Neural crest cell (in vitro differentiated cells): ENCODE measurements around the gene NUDC. TPM values are rescaled to one million over a fixed set of nuclear protein-coding genes. Genes with fewer than 3 reads are reported as not detected.

Experiments used
- DNase-seq: peaks from one replicate; pipeline ENCODE4 v3.0.0; 2021; ENCODE audit warnings: low read depth, mixed read lengths, low spot score
- H3K27ac Mint-ChIP-seq: one replicate; pipeline ENCODE4 v1.8.0; 2021; ENCODE audit warnings: mild to moderate bottlenecking, mixed read lengths; ENCODE audit not compliant: unreplicated experiment
- H3K27me3 Mint-ChIP-seq: 2 replicates; pipeline ENCODE4 v1.8.0; 2021; ENCODE audit warnings: low read depth, mild to moderate bottlenecking, mixed read lengths
- H3K36me3 Mint-ChIP-seq: 2 replicates; pipeline ENCODE4 v1.8.0; 2021; ENCODE audit warnings: low read depth, mild to moderate bottlenecking, mixed read lengths
- H3K4me1 Mint-ChIP-seq: 2 replicates; pipeline ENCODE4 v1.8.0; 2021; ENCODE audit warnings: mixed read lengths
- H3K4me3 Mint-ChIP-seq: one replicate; pipeline ENCODE4 v1.8.0; 2021; ENCODE audit warnings: mild to moderate bottlenecking, mixed read lengths
- H3K9me3 Mint-ChIP-seq: 2 replicates; pipeline ENCODE4 v1.8.0; 2021; ENCODE audit warnings: mixed read lengths
- total RNA-seq: library from RNA; stranded (reverse); gene quantifications from 2 replicates; pipeline ENCODE4 v1.2.1, GENCODE V29; 2021
- TF ChIP-seq, protein P1 (sequence below): fragments of 200-600 bp; sonication (generic); conservative IDR thresholded peaks from 2 replicates; pipeline ENCODE4 v1.5.0; 2021; ENCODE audit warnings: antibody characterized with exemption, mild to moderate bottlenecking

NUDC gene
- total RNA-seq, 1 donor from 2014 or later, result 96.1 TPM

GRCh38 chr1:26960625-26960966 is 39.1 kb downstream of the NUDC start:
- no peaks in the 10 kb centered on the region for H3K9me3 Mint-ChIP-seq
- peaks cover 5% of the 10 kb centered on the region for H3K4me1 Mint-ChIP-seq
- TF ChIP-seq, protein P1, sequence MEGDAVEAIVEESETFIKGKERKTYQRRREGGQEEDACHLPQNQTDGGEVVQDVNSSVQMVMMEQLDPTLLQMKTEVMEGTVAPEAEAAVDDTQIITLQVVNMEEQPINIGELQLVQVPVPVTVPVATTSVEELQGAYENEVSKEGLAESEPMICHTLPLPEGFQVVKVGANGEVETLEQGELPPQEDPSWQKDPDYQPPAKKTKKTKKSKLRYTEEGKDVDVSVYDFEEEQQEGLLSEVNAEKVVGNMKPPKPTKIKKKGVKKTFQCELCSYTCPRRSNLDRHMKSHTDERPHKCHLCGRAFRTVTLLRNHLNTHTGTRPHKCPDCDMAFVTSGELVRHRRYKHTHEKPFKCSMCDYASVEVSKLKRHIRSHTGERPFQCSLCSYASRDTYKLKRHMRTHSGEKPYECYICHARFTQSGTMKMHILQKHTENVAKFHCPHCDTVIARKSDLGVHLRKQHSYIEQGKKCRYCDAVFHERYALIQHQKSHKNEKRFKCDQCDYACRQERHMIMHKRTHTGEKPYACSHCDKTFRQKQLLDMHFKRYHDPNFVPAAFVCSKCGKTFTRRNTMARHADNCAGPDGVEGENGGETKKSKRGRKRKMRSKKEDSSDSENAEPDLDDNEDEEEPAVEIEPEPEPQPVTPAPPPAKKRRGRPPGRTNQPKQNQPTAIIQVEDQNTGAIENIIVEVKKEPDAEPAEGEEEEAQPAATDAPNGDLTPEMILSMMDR, result no peak
- DNase-seq, result no peak
- H3K27me3 Mint-ChIP-seq, result peaks cover 84% of the 10 kb centered on the region
- H3K4me3 Mint-ChIP-seq, result no peak overlapping the region
- H3K36me3 Mint-ChIP-seq, result no peaks in the 10 kb centered on the region
- no peak overlapping the region for H3K27ac Mint-ChIP-seq

DNA sequence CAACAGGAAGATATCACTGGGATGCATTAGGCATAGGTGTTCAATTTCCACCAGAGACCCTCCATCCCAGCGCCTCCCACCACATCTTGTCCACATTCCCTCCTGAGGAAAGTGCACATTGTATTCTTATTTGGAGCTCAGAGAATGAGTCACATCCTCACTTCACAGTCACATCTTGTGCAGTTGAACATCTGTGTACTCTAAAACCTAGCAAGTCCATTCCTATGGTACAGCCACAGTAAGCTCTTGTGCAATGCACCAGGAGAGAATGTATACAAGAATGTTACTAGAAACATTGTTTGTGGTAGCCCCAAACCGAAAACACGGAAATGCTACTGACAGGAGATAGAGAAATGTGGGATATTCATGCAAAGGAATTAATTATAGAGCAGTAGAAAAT is 40.3 kb downstream of the NUDC start:
- Mint-ChIP-seq H3K27ac (no peak overlapping the region), H3K4me1 (peaks cover 5% of the 10 kb centered on the region), H3K4me3 (no peak overlapping the region), H3K36me3 (no peaks in the 10 kb centered on the region), H3K27me3 (peaks cover 83% of the 10 kb centered on the region), H3K9me3 (no peaks in the 10 kb centered on the region)
- TF ChIP-seq, protein P1, result no peak
- DNase-seq, result no peak

DNA sequence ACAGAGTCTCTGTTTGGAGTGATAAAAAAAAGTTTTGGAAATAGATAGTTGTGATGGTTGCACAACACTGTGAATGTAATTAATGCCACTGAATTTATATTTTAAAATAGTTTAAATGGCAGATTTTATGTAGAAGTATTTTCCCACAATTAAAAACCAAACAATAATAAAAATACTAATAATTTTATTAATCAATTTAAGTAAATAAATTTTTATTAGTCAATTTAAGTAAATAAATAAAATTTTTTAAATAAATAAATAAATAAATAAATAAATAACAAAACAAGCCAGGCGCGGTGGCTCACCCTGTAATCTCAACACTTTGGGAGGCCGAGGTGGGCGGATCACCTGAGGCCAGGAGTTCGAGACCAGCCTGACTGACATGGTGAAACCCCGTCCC is 43.7 kb downstream of the NUDC start:
- Mint-ChIP-seq H3K9me3 (no peaks in the 10 kb centered on the region), H3K4me3 (no peak overlapping the region), H3K27me3 (peaks cover 64% of the 10 kb centered on the region), H3K27ac (no peak overlapping the region), H3K4me1 (peaks cover 5% of the 10 kb centered on the region), H3K36me3 (no peaks in the 10 kb centered on the region)
- TF ChIP-seq, protein P1, result no peak
- no peak for DNase-seq

GRCh38 chr1:26965628-26966027 is 44.1 kb downstream of the NUDC start:
- no peaks in the 10 kb centered on the region for H3K36me3 Mint-ChIP-seq
- H3K4me3 Mint-ChIP-seq, result no peak overlapping the region
- TF ChIP-seq, protein P1, result no peak
- H3K9me3 Mint-ChIP-seq, result no peaks in the 10 kb centered on the region
- peaks cover 63% of the 10 kb centered on the region for H3K27me3 Mint-ChIP-seq
- no peak for DNase-seq
- H3K4me1 Mint-ChIP-seq, result peaks cover 3% of the 10 kb centered on the region
- H3K27ac Mint-ChIP-seq, result no peak overlapping the region

GRCh38 chr1:26970810-26971209 is 49.3 kb downstream of the NUDC start:
- TF ChIP-seq, protein P1, result no peak
- Mint-ChIP-seq H3K4me1 (no peaks in the 10 kb centered on the region), H3K27me3 (peaks cover 26% of the 10 kb centered on the region), H3K4me3 (no peak overlapping the region), H3K27ac (no peak overlapping the region), H3K36me3 (no peaks in the 10 kb centered on the region), H3K9me3 (no peaks in the 10 kb centered on the region)
- DNase-seq, result no peak

DNA sequence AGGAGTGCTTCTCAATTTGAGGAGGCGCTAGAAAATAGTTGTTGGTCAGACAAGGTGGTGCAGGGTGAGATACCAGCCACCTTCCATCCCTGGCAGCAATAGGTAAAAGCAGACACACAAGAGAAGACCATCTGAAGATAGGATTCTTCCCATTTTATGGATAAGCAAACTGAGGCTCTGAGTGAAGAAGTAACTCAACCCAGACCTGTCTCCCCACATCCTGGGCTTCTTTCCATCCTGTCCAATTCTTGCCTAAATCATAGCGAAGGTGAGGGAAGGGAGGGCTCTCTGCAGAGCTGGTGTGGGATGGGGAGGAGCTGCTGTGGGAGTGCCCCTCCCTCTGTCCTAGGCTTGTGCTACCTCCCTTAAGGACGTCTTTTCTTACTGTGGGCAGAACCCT is 50.0 kb downstream of the NUDC start:
- H3K4me1 Mint-ChIP-seq, result no peaks in the 10 kb centered on the region
- no peak overlapping the region for H3K4me3 Mint-ChIP-seq
- no peak for DNase-seq
- no peaks in the 10 kb centered on the region for H3K36me3 Mint-ChIP-seq
- no peaks in the 10 kb centered on the region for H3K9me3 Mint-ChIP-seq
- peaks cover 19% of the 10 kb centered on the region for H3K27me3 Mint-ChIP-seq
- TF ChIP-seq, protein P1, result no peak
- H3K27ac Mint-ChIP-seq, result no peak overlapping the region
